IMR-90 (cell line): ENCODE data around the gene VEPH1. TPM values are rescaled to one million over a fixed set of nuclear protein-coding genes. Genes with fewer than 3 reads are reported as not detected.

Experiments used
- ATAC-seq: fragments of 200-7000 bp; cut with Tn5 transposase; 2 replicates; pipeline ENCODE4 v1.9.1; 2020; ENCODE audit warnings: low read depth, mild to moderate bottlenecking, moderate library complexity
- BruUV-seq: library from RNA; stranded (reverse); fragments of 400-500 nt; replicated peaks from 2 replicates; lab custom pipeline; 2021; lab: Mats Ljungman, UMichigan
- CTCF ChIA-PET: fragments of 300-600 bp; formaldehyde crosslinking; extraction: SDS; loops from one replicate; lab custom pipeline; 2021; ENCODE audit warnings: antibody characterized with exemption; lab: Yijun Ruan, JAX
- POLR2A ChIA-PET: fragments of 300-600 bp; sonication (Branson Sonifier 250); formaldehyde crosslinking; loops from one replicate; lab custom pipeline; 2022; ENCODE audit warnings: antibody characterized with exemption; ENCODE audit not compliant: unreplicated experiment; lab: Charles Lee
- DNase-seq: peaks from one replicate; pipeline ENCODE4 v3.0.0; 2013
- H2AFZ ChIP-seq: replicated peaks from 2 replicates; pipeline ENCODE3; 2013; ENCODE audit warnings: low read length, mild to moderate bottlenecking; ENCODE audit not compliant: poor library complexity
- H2AK5ac ChIP-seq: 2 replicates; pipeline ENCODE4 v1.6.1; 2013; ENCODE audit warnings: low read depth, low read length, inconsistent platforms
- H2AK9ac ChIP-seq: replicated peaks from 2 replicates; pipeline ENCODE3; 2013; ENCODE audit warnings: mild to moderate bottlenecking, low read depth, low read length, moderate library complexity; ENCODE audit not compliant: poor library complexity
- H2BK120ac ChIP-seq: 2 replicates; pipeline ENCODE4 v1.6.1; 2013; ENCODE audit warnings: low read depth, low read length, inconsistent platforms
- H2BK15ac ChIP-seq: 3 replicates; pipeline ENCODE4 v1.6.1; 2013; ENCODE audit warnings: low read depth, low read length, inconsistent platforms
- H2BK20ac ChIP-seq: 2 replicates; pipeline ENCODE4 v1.6.1; 2013; ENCODE audit warnings: low read depth, mild to moderate bottlenecking, inconsistent platforms, low read length, moderate library complexity
- H2BK5ac ChIP-seq: 2 replicates; pipeline ENCODE4 v1.6.1; 2013; ENCODE audit warnings: mild to moderate bottlenecking, low read depth, low read length, inconsistent platforms; ENCODE audit not compliant: poor library complexity, severe bottlenecking
- H3K14ac ChIP-seq: replicated peaks from 2 replicates; pipeline ENCODE4 v1.6.1; 2013; ENCODE audit warnings: low read depth, low read length, inconsistent platforms
- H3K18ac ChIP-seq: 2 replicates; pipeline ENCODE4 v1.6.1; 2013; ENCODE audit warnings: low read depth, low read length, control low read depth
- H3K23ac ChIP-seq: 2 replicates; pipeline ENCODE4 v1.6.1; 2013; ENCODE audit warnings: low read depth, low read length, inconsistent platforms
- H3K27ac ChIP-seq: 2 replicates; pipeline ENCODE4 v1.5.1; 2013; ENCODE audit warnings: mild to moderate bottlenecking, control low read depth, low read length; ENCODE audit not compliant: insufficient read depth
- H3K27me3 ChIP-seq: 2 replicates; pipeline ENCODE4 v1.6.1; 2013; ENCODE audit warnings: low read length; ENCODE audit not compliant: control insufficient read depth, insufficient read depth
- H3K36me3 ChIP-seq: 2 replicates; pipeline ENCODE4 v1.6.1; 2013; ENCODE audit warnings: low read length, mixed read lengths; ENCODE audit not compliant: control insufficient read depth, insufficient read depth
- H3K4ac ChIP-seq: 2 replicates; pipeline ENCODE4 v1.6.1; 2013; ENCODE audit warnings: low read depth, low read length, inconsistent platforms
- H3K4me1 ChIP-seq: 2 replicates; pipeline ENCODE4 v1.6.1; 2013; ENCODE audit warnings: low read length, mixed read lengths; ENCODE audit not compliant: control insufficient read depth, insufficient read depth
- H3K4me2 ChIP-seq: 2 replicates; pipeline ENCODE4 v1.6.1; 2013; ENCODE audit warnings: low read depth, mild to moderate bottlenecking, control low read depth, low read length, moderate library complexity
- H3K4me3 ChIP-seq: 2 replicates; pipeline ENCODE4 v1.5.1; 2013; ENCODE audit warnings: low read depth, mild to moderate bottlenecking, control low read depth, low read length, moderate library complexity; ENCODE audit not compliant: insufficient read depth
- H3K56ac ChIP-seq: 2 replicates; pipeline ENCODE4 v1.6.1; 2013; ENCODE audit warnings: low read length, inconsistent platforms; ENCODE audit not compliant: insufficient read depth; ENCODE audit errors: extremely low read depth
- H3K79me1 ChIP-seq, 2 experiments: 2 replicates each; pipeline ENCODE4 v1.6.1; 2013; ENCODE audit warnings: low read length in 2 of 2, inconsistent platforms in 1 of 2, low read depth in 1 of 2
- H3K9ac ChIP-seq: 2 replicates; pipeline ENCODE4 v1.6.1; 2013; ENCODE audit warnings: low read depth, low read length, control low read depth
- H3K9me1 ChIP-seq: 2 replicates; pipeline ENCODE4 v1.6.1; 2013; ENCODE audit warnings: low read length, inconsistent platforms; ENCODE audit not compliant: insufficient read depth
- H3K9me3 ChIP-seq: 2 replicates; pipeline ENCODE4 v1.6.1; 2013; ENCODE audit warnings: low read length; ENCODE audit not compliant: control insufficient read depth, insufficient read depth
- H4K20me1 ChIP-seq: 2 replicates; pipeline ENCODE4 v1.6.1; 2013; ENCODE audit warnings: low read length, inconsistent platforms; ENCODE audit not compliant: insufficient read depth
- H4K5ac ChIP-seq: 2 replicates; pipeline ENCODE4 v1.6.1; 2013; ENCODE audit warnings: mild to moderate bottlenecking, low read depth, low read length, control low read depth
- H4K8ac ChIP-seq, 2 experiments: 2 replicates each; pipeline ENCODE4 v1.6.1; 2013; ENCODE audit warnings: low read depth in 2 of 2, low read length in 2 of 2, control low read depth in 1 of 2, inconsistent platforms in 1 of 2
- H4K91ac ChIP-seq: 2 replicates; pipeline ENCODE4 v1.6.1; 2013; ENCODE audit warnings: low read depth, low read length, inconsistent platforms; ENCODE audit not compliant: insufficient read depth
- MAFK ChIP-seq: IDR thresholded peaks from 2 replicates; pipeline ENCODE4 v1.6.1; 2012; ENCODE audit warnings: low read depth, low read length, improper control_type of control experiment
- NFE2L2 ChIP-seq: fragments of 150-350 bp; IDR thresholded peaks from 2 replicates; pipeline ENCODE4 v1.6.1; 2016; ENCODE audit warnings: low read depth, mild to moderate bottlenecking, low read length
- WGBS, 2 experiments: methylation state at CpG; one replicate each; pipeline versions ENCODE4 v1.1.5 to v1.1.7; 2013; ENCODE audit warnings: missing lambda C conversion rate in 2 of 2; ENCODE audit not compliant: insufficient read length in 1 of 2; ENCODE audit errors: extremely low coverage in 2 of 2; 5-methylcytosine and 5-hydroxymethylcytosine counted together
- dilution Hi-C: fragments of 300-500 bp; cut with HindIII; formaldehyde crosslinking; loops from one replicate; pipeline ENCODE4 v1.14.3; 2018; ENCODE audit warnings: low sequenced_read_pairs; ENCODE audit not compliant: unreplicated experiment
- in situ Hi-C: fragments of 300-500 bp; cut with MboI; formaldehyde crosslinking; loops from 3 replicates; pipeline ENCODE4 v1.14.3; 2019; ENCODE audit warnings: low sequenced_read_pairs, inconsistent platforms, mixed read lengths
- intact Hi-C: fragments of 100-400 bp; cut with micrococcal nuclease; formaldehyde crosslinking; loops from 2 replicates; pipeline ENCODE4 v1.10.0; 2022
- polyA plus RNA-seq, 3 experiments: library from polyadenylated mRNA; depleted of rRNA; stranded (reverse); fragments of >200 nt; gene quantifications; 2 replicates each; pipeline ENCODE4 v1.2.3, GENCODE V29; 2012; ENCODE audit warnings: low replicate concordance in 1 of 3
- total RNA-seq: library from RNA; depleted of rRNA; stranded (reverse); fragments of >200 nt; gene quantifications from 2 replicates; pipeline ENCODE4 v1.2.3, GENCODE V29; 2012

VEPH1 gene
- total and polyA plus RNA-seq, 2 of the 4 experiments (the other 2 are of a cell fraction) = 30.5 to 130 TPM

GRCh38 chr3:157398598-157398997 is 104.6 kb downstream of the VEPH1 start:
- TF ChIP-seq NFE2L2 (peak; percentile 40; the same call in 1 of the 2 replicates), MAFK (no peak)

More at GRCh38 chr3:157398598-157398997, 104.6 kb downstream of the VEPH1 start:
- no peak overlapping the region for H4K5ac ChIP-seq
- no peak overlapping the region for H2AK9ac ChIP-seq
- no peaks in the 10 kb centered on the region for H4K20me1 ChIP-seq
- H3K9ac ChIP-seq = no peak overlapping the region
- H2AFZ ChIP-seq = no peak overlapping the region
- CTCF ChIA-PET = interaction anchor here (0.8 kb wide), 1 partner anchor 18 kb away, joined by 4 read pairs; no protein-coding TSS in a partner anchor
- H2BK5ac ChIP-seq = no peak overlapping the region
- no peak overlapping the region for H3K23ac ChIP-seq
- no peak overlapping the region for H3K27ac ChIP-seq
- no peak overlapping the region for H4K8ac ChIP-seq
- H2BK120ac ChIP-seq = no peak overlapping the region
- H3K79me1 ChIP-seq = no peaks in the 10 kb centered on the region
- H2BK20ac ChIP-seq = no peak overlapping the region
- in situ Hi-C loops = no loop called here
- H4K91ac ChIP-seq = no peak overlapping the region
- DNase-seq (no peak), ATAC-seq (no peak)
- H2BK15ac ChIP-seq = no peak overlapping the region
- H3K14ac ChIP-seq = no peak overlapping the region
- peaks cover 2% of the 10 kb centered on the region; the same call in 1 of the 2 replicates for H3K9me3 ChIP-seq
- intact Hi-C loops = no loop called here
- no peak overlapping the region for H2AK5ac ChIP-seq
- no peaks in the 10 kb centered on the region for H3K4me1 ChIP-seq
- no peaks in the 10 kb centered on the region for H3K9me1 ChIP-seq
- dilution Hi-C loops = no loop called here
- POLR2A ChIA-PET = no interaction called here
- H3K36me3 ChIP-seq = no peaks in the 10 kb centered on the region
- no peak overlapping the region for H3K4ac ChIP-seq
- no peaks in the 10 kb centered on the region for H3K27me3 ChIP-seq
- WGBS, 2 experiments = 100% methylated on average over 1 of the region's 3 CpGs; no CpG with 5 or more reads in 1 of the 2 experiments
- no peak overlapping the region for H3K56ac ChIP-seq
- no peak overlapping the region for H3K4me3 ChIP-seq
- no peak overlapping the region for H3K18ac ChIP-seq
- no peak overlapping the region for H3K4me2 ChIP-seq
- BruUV-seq = no TSS peak
